Measurements from ENCODE around the gene FSIP2. TPM values are rescaled to one million over a fixed set of nuclear protein-coding genes. Genes with fewer than 3 reads are reported as not detected.

Gene FSIP2
- total and polyA plus RNA-seq, 2 of the 13 experiments (the other 11 are each of a cell fraction or from before 2014, with no cell fraction given), result 0.01 to 0.07 TPM

DNA sequence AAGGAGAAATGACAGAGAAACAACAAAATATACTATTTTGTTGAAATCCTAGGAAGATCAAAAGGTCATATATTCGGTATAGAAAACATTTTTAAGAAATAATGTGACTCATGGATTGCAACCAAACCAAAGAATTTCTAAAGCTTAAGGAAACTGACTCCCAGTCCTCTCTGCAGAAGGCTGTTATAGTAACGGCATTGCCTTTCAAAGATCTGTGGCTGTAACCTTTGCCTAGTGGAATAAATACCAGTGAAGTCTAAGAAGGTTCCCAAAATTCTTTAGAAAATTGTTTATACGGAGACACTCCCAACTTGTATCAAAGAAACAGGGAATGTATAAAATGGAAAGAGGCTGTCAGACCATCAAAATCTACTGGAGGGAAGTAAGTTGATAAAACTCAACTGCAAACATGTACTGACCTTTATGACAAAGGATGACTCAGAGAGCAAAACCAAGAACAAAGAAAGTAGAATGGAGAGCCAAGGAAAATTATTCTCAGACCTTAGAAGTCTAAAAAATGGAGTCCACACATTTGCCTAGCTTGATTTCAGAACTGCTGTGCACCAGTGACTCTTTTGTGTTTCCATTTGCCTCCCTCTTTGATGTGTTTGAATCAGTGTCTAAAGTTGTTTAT is 48.6 kb upstream of the FSIP2 start (continued):
- TF ChIP-seq, protein P1, sequence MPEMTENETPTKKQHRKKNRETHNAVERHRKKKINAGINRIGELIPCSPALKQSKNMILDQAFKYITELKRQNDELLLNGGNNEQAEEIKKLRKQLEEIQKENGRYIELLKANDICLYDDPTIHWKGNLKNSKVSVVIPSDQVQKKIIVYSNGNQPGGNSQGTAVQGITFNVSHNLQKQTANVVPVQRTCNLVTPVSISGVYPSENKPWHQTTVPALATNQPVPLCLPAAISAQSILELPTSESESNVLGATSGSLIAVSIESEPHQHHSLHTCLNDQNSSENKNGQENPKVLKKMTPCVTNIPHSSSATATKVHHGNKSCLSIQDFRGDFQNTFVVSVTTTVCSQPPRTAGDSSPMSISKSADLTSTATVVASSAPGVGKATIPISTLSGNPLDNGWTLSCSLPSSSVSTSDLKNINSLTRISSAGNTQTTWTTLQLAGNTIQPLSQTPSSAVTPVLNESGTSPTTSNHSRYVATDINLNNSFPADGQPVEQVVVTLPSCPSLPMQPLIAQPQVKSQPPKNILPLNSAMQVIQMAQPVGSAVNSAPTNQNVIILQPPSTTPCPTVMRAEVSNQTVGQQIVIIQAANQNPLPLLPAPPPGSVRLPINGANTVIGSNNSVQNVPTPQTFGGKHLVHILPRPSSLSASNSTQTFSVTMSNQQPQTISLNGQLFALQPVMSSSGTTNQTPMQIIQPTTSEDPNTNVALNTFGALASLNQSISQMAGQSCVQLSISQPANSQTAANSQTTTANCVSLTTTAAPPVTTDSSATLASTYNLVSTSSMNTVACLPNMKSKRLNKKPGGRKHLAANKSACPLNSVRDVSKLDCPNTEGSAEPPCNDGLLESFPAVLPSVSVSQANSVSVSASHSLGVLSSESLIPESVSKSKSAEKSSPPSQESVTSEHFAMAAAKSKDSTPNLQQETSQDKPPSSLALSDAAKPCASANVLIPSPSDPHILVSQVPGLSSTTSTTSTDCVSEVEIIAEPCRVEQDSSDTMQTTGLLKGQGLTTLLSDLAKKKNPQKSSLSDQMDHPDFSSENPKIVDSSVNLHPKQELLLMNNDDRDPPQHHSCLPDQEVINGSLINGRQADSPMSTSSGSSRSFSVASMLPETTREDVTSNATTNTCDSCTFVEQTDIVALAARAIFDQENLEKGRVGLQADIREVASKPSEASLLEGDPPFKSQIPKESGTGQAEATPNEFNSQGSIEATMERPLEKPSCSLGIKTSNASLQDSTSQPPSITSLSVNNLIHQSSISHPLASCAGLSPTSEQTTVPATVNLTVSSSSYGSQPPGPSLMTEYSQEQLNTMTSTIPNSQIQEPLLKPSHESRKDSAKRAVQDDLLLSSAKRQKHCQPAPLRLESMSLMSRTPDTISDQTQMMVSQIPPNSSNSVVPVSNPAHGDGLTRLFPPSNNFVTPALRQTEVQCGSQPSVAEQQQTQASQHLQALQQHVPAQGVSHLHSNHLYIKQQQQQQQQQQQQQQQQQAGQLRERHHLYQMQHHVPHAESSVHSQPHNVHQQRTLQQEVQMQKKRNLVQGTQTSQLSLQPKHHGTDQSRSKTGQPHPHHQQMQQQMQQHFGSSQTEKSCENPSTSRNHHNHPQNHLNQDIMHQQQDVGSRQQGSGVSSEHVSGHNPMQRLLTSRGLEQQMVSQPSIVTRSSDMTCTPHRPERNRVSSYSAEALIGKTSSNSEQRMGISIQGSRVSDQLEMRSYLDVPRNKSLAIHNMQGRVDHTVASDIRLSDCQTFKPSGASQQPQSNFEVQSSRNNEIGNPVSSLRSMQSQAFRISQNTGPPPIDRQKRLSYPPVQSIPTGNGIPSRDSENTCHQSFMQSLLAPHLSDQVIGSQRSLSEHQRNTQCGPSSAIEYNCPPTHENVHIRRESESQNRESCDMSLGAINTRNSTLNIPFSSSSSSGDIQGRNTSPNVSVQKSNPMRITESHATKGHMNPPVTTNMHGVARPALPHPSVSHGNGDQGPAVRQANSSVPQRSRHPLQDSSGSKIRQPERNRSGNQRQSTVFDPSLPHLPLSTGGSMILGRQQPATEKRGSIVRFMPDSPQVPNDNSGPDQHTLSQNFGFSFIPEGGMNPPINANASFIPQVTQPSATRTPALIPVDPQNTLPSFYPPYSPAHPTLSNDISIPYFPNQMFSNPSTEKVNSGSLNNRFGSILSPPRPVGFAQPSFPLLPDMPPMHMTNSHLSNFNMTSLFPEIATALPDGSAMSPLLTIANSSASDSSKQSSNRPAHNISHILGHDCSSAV (CRISPR knock-in tag; IDR thresholded peaks at IDR 0.05; ENCODE audit: borderline replicate concordance), result no peak

DNA sequence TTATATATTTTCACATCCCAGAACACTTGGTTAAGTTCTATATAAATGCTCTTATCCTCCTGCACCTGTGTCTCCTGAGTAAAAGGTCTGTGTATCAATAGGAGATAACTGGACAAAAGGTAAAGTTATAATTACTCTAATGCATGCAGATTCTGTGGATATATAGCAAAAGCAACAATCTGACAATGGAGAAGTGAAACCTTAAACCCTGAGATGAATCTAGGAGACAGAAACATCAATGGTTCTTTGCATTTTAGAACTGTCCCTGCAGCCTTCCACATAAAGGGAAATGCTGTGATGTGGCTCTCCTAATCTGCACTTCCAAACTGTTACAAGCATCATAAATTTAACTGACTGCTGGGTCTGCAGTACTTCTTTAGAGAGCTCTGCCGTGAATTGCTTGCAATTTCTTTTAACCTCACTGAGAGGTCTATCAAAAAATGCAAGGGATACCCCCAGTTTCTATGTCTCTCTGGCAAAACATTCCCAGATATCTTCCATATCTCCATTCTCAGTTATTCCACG is 42.8 kb upstream of the FSIP2 start:
- ATAC-seq, result no peak
- Histone ChIP-seq H2AFZ (ENCODE audit: low read length) (no peak overlapping the region), H3K4me1 (ENCODE audit: insufficient read depth, low read length) (no peaks in the 10 kb centered on the region), H3K9me3 (ENCODE audit: low read length) (no peaks in the 10 kb centered on the region), H3K27me3 (ENCODE audit: control insufficient read depth in 1 of 2, insufficient read depth in 2 of 2, low read length in 2 of 2) (no peaks in the 10 kb centered on the region), H4K20me1 (ENCODE audit: insufficient read depth, low read length) (no peaks in the 10 kb centered on the region), H3K27ac (ENCODE audit: extremely low read length, insufficient read depth, low read length) (no peak overlapping the region), H3K4me3 (replicated peaks in 1 of 3; ENCODE audit: insufficient read depth in 1 of 3, low read depth in 2 of 3, low read length in 3 of 3) (no peak overlapping the region), H3K79me2 (ENCODE audit: insufficient read depth, low read length) (no peaks in the 10 kb centered on the region), H3K4me2 (ENCODE audit: low read depth, low read length) (no peak overlapping the region), H3K9ac (ENCODE audit: insufficient read depth, low read depth, low read length) (no peak overlapping the region), H3K36me3 (replicated peaks in 1 of 2; ENCODE audit: control insufficient read depth in 1 of 2, insufficient read depth in 2 of 2, low read length in 2 of 2) (no peaks in the 10 kb centered on the region)
- in situ Hi-C loops (cut with HindIII; ENCODE audit: extremely low pct_ligation_motif_present, low pct_unique_long_range_greater_than_20kb) (no loop called here), intact Hi-C loops (cut with micrococcal nuclease; ENCODE audit: unreplicated experiment) (no loop called here)
- CTCF ChIA-PET (ENCODE audit: low intra/inter-chr PET ratio, low total read pairs), result no interaction called here
- POLR2A ChIA-PET, result no interaction called here
- DNase-seq (ENCODE audit: low spot score), result no peak
- BruUV-seq (replicated peaks), result no TSS peak
- 0% methylated on average over 2 of the region's 2 CpGs for WGBS (ENCODE audit: low lambda C conversion rate)
- no peak for FAIRE-seq
- TF ChIP-seq, protein P2, sequence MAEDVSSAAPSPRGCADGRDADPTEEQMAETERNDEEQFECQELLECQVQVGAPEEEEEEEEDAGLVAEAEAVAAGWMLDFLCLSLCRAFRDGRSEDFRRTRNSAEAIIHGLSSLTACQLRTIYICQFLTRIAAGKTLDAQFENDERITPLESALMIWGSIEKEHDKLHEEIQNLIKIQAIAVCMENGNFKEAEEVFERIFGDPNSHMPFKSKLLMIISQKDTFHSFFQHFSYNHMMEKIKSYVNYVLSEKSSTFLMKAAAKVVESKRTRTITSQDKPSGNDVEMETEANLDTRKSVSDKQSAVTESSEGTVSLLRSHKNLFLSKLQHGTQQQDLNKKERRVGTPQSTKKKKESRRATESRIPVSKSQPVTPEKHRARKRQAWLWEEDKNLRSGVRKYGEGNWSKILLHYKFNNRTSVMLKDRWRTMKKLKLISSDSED (CRISPR knock-in tag; IDR thresholded peaks at IDR 0.05), result no peak
- TF ChIP-seq ZNF296 (CRISPR knock-in tag; conservative IDR thresholded peaks at IDR 0.05) (no peak), HDAC2 (CRISPR knock-in tag; IDR thresholded peaks at IDR 0.05) (no peak), ZFY (CRISPR knock-in tag; IDR thresholded peaks at IDR 0.05) (no peak)
- TF ChIP-seq, protein P3, sequence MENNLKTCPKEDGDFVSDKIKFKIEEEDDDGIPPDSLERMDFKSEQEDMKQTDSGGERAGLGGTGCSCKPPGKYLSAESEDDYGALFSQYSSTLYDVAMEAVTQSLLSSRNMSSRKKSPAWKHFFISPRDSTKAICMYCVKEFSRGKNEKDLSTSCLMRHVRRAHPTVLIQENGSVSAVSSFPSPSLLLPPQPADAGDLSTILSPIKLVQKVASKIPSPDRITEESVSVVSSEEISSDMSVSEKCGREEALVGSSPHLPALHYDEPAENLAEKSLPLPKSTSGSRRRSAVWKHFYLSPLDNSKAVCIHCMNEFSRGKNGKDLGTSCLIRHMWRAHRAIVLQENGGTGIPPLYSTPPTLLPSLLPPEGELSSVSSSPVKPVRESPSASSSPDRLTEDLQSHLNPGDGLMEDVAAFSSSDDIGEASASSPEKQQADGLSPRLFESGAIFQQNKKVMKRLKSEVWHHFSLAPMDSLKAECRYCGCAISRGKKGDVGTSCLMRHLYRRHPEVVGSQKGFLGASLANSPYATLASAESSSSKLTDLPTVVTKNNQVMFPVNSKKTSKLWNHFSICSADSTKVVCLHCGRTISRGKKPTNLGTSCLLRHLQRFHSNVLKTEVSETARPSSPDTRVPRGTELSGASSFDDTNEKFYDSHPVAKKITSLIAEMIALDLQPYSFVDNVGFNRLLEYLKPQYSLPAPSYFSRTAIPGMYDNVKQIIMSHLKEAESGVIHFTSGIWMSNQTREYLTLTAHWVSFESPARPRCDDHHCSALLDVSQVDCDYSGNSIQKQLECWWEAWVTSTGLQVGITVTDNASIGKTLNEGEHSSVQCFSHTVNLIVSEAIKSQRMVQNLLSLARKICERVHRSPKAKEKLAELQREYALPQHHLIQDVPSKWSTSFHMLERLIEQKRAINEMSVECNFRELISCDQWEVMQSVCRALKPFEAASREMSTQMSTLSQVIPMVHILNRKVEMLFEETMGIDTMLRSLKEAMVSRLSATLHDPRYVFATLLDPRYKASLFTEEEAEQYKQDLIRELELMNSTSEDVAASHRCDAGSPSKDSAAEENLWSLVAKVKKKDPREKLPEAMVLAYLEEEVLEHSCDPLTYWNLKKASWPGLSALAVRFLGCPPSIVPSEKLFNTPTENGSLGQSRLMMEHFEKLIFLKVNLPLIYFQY (CRISPR knock-in tag; IDR thresholded peaks at IDR 0.05; ENCODE audit: borderline replicate concordance), result no peak
- TF ChIP-seq, protein P4, sequence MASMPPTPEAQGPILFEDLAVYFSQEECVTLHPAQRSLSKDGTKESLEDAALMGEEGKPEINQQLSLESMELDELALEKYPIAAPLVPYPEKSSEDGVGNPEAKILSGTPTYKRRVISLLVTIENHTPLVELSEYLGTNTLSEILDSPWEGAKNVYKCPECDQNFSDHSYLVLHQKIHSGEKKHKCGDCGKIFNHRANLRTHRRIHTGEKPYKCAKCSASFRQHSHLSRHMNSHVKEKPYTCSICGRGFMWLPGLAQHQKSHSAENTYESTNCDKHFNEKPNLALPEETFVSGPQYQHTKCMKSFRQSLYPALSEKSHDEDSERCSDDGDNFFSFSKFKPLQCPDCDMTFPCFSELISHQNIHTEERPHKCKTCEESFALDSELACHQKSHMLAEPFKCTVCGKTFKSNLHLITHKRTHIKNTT (CRISPR knock-in tag; IDR thresholded peaks at IDR 0.05), result no peak
